GM12864 (cell line): ENCODE data around the gene TAF6.

Source experiments
- DNase-seq: peaks from one replicate; pipeline ENCODE4 v3.0.0-alpha.2; 2011; ENCODE audit warnings: low read depth
- H3K4me3 ChIP-seq: 2 replicates; pipeline ENCODE4 v1.5.1; 2011; ENCODE audit warnings: mild to moderate bottlenecking, low read depth, low read length, control low read depth
- TF ChIP-seq, protein P1 (sequence below): IDR thresholded peaks from 2 replicates; pipeline ENCODE4 v1.5.1; 2011; ENCODE audit warnings: low read depth, mild to moderate bottlenecking, moderate library complexity, low read length, control low read depth, inconsistent platforms; ENCODE audit errors: missing control alignments

The TAF6 gene

DNA sequence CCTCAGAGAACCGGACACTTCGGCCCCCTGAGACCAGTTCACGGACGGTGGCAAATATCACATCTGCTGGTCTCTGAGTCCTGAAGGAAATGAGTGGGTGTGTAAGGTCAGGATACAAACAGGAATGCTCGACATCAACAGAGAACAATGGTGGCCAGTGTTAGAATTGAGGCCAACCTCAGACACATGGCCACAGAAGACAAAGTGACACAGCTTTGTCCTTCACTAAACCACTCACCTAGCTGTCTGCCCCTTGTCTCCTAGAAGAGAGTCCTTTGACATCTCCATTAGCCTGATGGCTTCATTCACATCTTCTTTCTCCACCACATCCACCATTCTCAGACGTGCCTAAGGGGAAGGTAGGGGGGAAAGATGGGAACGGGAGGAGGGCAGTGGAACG, 26.1 kb downstream of the TAF6 start:
- TF ChIP-seq, protein P1, sequence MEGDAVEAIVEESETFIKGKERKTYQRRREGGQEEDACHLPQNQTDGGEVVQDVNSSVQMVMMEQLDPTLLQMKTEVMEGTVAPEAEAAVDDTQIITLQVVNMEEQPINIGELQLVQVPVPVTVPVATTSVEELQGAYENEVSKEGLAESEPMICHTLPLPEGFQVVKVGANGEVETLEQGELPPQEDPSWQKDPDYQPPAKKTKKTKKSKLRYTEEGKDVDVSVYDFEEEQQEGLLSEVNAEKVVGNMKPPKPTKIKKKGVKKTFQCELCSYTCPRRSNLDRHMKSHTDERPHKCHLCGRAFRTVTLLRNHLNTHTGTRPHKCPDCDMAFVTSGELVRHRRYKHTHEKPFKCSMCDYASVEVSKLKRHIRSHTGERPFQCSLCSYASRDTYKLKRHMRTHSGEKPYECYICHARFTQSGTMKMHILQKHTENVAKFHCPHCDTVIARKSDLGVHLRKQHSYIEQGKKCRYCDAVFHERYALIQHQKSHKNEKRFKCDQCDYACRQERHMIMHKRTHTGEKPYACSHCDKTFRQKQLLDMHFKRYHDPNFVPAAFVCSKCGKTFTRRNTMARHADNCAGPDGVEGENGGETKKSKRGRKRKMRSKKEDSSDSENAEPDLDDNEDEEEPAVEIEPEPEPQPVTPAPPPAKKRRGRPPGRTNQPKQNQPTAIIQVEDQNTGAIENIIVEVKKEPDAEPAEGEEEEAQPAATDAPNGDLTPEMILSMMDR: no peak
- DNase-seq: no peak
- no peak overlapping the region for H3K4me3 ChIP-seq

DNA sequence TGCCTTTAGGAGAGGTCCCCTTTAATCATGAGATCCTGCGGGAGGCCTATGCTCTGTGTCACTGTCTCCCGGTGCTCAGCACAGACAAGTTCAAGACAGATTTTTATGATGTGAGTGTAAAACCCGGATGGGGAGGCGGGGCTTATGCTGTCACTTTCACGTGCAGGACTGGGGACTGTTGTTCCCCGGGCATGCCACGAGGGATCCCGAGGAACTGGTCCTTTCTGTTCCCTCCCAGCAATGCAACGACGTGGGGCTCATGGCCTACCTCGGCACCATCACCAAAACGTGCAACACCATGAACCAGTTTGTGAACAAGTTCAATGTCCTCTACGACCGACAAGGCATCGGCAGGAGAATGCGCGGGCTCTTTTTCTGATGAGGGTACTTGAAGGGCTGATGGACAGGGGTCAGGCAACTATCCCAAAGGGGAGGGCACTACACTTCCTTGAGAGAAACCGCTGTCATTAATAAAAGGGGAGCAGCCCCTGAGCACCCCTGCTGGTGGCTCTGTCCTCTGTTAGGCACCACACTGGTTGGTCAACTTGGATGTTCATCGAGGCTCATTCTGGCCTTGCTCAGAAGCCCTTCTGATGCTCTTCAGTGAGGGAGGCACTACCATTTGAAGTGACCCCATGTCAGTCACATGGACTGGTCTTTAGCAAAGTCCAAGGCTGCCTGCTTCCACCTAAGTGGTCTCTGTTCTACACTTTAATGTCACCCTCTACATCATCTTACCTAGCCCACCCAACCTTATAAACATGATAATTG, 27.6 kb downstream of the TAF6 start:
- no peak for DNase-seq
- no peak overlapping the region for H3K4me3 ChIP-seq
- TF ChIP-seq, protein P1: no peak

DNA sequence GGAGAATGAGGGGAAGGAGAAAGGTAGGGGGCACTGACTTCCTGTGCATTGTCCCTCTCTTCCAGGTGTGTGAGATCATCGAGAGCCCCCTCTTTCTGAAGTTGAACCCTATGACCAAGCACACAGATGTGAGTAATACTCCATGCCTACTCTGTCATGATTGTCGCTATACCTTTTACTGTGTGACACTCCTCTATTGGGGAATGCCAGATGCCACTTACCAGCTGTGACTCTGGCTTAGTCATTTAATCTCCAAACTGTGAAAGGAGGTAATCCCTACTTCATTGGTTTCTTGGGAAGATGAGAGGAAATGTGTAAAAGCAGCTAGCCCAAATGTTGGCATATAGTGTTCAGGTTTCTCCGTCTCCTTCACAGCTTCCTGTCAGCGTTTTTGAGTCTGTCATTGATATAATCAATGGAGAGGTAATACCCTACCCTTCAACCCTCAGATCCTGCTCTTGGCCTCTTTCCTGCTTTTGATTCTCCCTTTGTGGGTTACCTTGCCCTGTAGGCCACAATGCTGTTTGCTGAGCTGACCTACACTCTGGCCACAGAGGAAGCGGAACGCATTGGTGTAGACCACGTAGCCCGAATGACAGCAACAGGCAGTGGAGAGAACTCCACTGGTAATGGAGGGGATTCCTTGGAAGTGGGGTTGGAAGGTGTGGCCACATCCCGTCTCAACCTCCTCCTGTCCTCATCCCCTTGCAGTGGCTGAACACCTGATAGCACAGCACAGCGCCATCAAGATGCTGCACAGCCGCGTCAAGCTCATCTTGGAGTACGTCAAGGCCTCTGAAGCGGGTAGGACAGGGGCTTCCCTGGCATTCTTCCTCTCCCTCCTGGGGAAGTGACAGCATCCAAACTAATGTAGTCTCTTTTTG, 28.4 kb downstream of the TAF6 start:
- no peak overlapping the region for H3K4me3 ChIP-seq
- no peak for DNase-seq
- TF ChIP-seq, protein P1: no peak

DNA sequence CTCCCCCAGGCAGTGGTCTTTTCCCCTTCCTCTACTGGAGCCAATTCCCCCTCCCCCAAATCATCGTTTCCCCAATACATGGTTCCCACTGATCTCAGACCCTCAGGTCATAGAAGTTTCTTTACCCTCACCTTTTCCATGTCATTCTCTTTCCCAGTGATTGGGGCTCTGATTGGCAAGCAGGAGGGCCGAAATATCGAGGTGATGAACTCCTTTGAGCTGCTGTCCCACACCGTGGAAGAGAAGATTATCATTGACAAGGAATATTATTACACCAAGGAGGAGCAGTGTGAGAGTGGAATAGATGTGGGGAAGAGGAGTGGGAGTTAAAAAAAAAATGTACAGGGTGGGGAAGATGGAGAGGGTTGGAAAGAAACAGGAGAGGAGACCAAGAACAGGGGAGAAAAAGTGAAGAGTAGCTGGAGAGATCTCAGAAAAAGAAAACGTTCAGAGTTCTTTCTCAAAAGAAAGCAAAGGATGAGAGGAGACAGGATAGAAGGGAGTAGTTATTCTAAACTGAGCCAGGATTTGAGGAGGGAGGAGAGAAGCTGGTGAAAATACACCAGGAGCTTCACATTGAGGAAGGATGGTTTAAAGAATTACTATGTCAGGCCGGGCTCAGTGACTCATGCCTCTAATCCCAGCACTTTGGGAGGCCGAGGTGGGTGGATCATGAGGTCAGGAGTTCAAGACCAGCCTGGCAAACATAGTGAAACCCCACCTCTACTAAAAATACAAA, 29.5 kb downstream of the TAF6 start:
- H3K4me3 ChIP-seq: peak overlapping the region; percentile 95
- TF ChIP-seq, protein P1: no peak
- DNase-seq: no peak

DNA sequence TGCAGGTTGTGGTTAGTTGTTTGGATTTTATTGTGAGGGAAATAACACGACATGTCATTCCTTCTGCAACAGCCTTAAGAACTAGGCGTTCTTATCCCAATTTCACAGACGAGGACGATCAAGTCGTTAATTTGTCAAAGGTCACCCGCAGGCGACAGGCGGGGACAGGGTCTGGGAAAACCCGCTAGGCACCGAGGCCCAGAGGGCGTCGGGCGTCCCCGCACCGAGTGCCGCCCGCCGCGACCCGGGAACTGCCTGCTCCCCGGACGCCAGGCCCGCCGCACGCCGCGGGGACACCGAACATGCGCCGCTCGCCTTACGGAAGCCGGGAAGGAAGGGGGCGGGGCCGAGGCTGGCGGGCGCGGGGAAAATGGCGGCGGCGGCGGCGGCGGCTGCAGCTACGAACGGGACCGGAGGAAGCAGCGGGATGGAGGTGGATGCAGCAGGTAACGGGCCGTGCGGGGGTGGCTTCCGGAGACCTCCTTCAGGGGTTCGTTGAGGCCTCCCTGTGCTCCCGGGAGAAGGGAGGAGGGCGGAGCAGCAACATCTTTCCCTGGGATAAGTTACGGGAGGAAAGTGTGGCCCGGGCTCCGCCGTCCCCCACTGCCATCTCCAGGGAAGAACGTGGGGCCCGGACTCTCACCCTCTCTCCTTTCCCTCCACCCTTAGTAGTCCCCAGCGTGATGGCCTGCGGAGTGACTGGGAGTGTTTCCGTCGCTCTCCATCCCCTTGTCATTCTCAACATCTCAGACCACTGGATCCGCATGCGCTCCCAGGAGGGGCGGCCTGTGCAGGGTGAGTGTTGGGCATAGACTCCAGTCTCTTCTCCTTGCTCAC, 30.3 kb downstream of the TAF6 start, which contains the start of gene COPS6:
Gene COPS6 (plus strand): TSS at position 349 of the 837 bp plus-strand sequence. CDS start 22 bp downstream, at position 371.
- H3K4me3 ChIP-seq: peak within 1 kb of the TSS; percentile 95
- TF ChIP-seq, protein P1: no peak
- DNase-seq: no peak

DNA sequence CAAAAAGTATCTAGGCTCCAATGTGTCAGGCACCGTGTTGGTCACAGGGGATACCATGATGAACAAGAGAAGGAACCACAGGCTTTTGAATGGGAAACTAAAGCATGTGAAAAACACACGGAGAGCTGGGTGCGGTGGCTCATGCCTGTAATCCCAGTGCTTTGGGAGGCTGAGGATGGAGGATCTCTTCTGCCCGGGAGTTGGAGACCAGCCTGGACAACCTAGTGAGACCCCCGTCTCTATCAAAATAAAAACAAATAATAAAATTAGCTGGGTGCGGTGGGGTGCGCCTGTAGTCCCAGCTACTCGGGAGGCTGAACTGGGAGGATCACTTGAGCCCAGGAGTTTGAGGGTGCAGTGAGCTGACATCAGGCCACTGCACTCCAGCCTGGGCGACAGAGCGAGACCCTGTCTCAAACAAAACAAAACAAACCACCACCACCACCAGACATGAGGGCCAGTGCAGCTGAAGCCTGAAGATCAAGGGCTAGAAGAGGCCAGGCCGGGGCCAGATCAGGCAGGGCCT, 31.0 kb downstream of the TAF6 start:
- DNase-seq: no peak
- TF ChIP-seq, protein P1: no peak

More for the DNA sequence above, 31.0 kb downstream of the TAF6 start:
- H3K4me3 ChIP-seq: peak overlapping the region; percentile 95
